ENCODE data around the gene RUVBL2. TPM values are rescaled to one million over a fixed set of nuclear protein-coding genes. Genes with fewer than 3 reads are reported as not detected.
A peak's percentile ranks its signal among the peaks of the same experiment; 100 is the strongest.

RUVBL2 gene
- total RNA-seq, 2 experiments from 2014 or later = 107 to 109 TPM

DNA sequence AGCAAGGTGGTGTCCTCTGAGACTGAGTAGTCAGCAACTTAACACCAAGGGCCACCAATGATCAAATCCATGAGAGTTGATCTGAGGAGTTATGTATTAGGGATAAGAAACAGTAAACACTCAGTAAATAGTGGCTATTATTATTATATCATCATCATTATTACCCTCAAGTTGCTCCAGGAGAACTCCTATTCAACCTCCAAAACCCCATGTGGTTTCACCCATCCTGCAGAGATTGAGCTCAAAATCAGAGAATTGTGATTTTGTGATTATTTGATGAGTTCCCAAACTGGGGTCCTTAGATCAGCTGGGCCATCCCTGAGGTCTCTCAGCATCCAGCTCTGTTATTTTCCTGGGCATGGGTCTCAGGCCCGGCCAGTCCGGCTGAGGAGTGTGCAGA, 67.3 kb downstream of the RUVBL2 start:
- H3K27ac Mint-ChIP-seq = no peak overlapping the region
- DNase-seq = no peak
- peaks cover 21% of the 10 kb centered on the region for H3K4me1 Mint-ChIP-seq (ENCODE audit: low read depth)
- POLR2A ChIA-PET = no interaction called here
- peaks cover 44% of the 10 kb centered on the region for H3K27me3 Mint-ChIP-seq
- CTCF ChIA-PET = interaction anchor here (1.0 kb wide), 1 partner anchor 43 kb away, joined by 3 read pairs; no protein-coding TSS in a partner anchor
- no peak overlapping the region for H3K4me3 Mint-ChIP-seq
- intact Hi-C loops (cut with micrococcal nuclease) = no loop called here
- H3K9me3 Mint-ChIP-seq = no peaks in the 10 kb centered on the region
- no peaks in the 10 kb centered on the region for H3K36me3 Mint-ChIP-seq

DNA sequence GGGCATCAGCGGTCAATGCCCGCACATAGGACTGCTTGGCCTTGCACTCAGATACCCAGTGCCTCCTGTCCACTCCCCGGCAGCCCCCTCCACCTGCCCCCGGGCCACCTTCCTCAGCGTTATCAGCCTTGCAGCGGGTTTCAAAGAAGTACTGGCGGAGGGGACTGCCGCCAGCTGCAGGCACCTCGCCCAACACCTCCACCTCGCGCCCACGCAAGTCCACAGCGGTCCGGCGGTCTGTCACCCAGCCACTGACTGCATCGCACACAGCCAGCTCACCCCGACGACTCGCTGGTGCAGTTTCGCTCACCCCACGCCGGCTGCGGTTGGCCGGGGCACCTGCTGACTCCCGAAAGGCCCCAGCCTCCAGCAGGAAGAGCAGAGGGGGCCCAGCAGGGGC, 67.8 kb downstream of the RUVBL2 start:
- CTCF ChIA-PET = no interaction called here
- no peak overlapping the region for H3K27ac Mint-ChIP-seq

DNA sequence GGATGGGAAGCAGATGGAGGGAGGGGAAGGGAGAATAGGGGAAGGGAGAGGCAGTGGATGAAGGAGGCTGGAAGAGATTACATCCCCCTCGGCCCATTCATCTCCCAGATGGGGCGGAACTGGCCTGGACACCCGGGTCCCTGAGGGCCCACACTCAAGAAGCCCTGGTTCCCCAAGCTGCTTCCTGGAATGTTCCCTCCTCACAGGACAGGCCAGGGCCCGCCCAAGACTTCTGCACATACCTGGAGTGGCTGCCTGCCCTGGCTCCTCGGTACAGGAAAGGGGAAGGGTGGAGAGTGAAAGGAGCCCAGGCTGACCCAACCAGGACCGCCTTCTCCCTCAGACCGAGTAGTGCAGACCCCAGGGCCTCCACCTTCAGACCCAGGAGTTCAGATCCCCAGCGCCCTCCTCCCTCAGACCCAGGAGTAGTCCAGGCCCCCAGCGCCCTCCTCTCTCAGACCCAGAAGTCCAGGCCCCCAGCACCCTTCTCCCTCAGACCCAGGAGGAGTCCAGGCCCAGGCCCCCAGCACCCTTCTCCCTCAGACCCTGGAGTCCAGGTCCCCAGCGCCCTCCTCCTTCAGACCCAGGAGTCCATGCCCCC, 70.4 kb downstream of the RUVBL2 start:
- no peaks in the 10 kb centered on the region for H3K9me3 Mint-ChIP-seq
- no peak overlapping the region for H3K4me3 Mint-ChIP-seq
- H3K27ac Mint-ChIP-seq = no peak overlapping the region
- H3K27me3 Mint-ChIP-seq = peaks cover 49% of the 10 kb centered on the region
- intact Hi-C loops (cut with micrococcal nuclease) = no loop called here
- H3K4me1 Mint-ChIP-seq (ENCODE audit: low read depth) = no peaks in the 10 kb centered on the region
- ChIA-PET CTCF (no interaction called here), POLR2A (no interaction called here)
- no peak for DNase-seq
- H3K36me3 Mint-ChIP-seq = no peaks in the 10 kb centered on the region

More for the DNA sequence above, 67.8 kb downstream of the RUVBL2 start:
- Mint-ChIP-seq H3K4me1 (ENCODE audit: low read depth) (peaks cover 17% of the 10 kb centered on the region), H3K27me3 (peaks cover 48% of the 10 kb centered on the region), H3K36me3 (no peaks in the 10 kb centered on the region), H3K4me3 (no peak overlapping the region), H3K9me3 (no peaks in the 10 kb centered on the region)
- peak; percentile 21 for DNase-seq
- POLR2A ChIA-PET = no interaction called here
- intact Hi-C loops (cut with micrococcal nuclease) = no loop called here

DNA sequence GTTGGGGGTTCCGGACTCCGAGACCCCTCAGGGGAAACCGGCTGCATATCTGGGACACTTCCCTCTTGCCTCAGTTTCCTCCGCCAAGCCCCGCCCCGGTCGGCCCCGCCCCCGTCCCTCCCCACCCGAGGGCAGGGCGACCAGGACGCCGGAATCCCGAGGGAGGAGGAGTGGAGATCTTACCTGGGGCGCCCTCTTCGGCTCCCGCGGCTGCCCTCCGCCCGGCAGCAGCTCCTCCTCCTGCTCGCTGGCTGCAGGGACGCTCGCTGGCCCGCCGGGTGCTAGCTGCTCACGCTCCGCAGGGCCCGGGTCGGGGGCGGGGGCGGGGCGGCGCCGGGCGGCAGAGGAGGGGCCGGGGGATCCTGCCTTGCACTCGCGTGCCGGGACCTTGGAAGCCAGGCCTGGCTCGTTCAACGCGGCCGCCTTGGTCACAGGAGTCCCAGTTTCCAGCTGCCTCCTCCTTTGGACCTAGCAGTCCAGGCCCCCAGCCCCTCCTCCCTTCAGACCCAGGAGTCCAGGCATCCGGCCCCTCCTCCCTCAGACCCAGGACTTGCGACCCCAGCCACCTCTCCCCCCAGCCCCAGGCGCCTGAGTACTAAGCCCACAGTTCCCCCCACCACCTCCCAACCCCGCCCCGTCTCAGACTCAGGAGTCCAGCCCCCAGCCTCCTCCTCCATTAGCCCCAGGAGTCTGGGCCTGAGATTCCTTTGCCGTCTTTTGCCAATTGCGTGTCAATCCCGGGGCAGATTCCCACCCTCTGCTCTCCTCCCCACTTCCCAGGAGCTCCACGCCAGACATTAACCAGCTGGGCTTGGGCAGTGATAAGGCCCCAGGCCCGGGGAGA, 71.3 kb downstream of the RUVBL2 start, which contains the start of gene NTF4:
NTF4 (minus strand) TSS at position 51 of the 844 bp plus-strand sequence. CDS start 2,821 bp downstream, outside the sequence.
- no peak within 1 kb of the TSS for H3K27ac Mint-ChIP-seq
- peaks cover 52% of the 10 kb centered on the region for H3K27me3 Mint-ChIP-seq
- no peaks in the 10 kb centered on the region for H3K4me1 Mint-ChIP-seq (ENCODE audit: low read depth)
- H3K9me3 Mint-ChIP-seq = no peaks in the 10 kb centered on the region
- ChIA-PET CTCF (interaction anchor here (0.5 to 1.0 kb wide), 2 partner anchors 134 to 160 kb away, joined by 3 to 4 read pairs; no protein-coding TSS in a partner anchor), POLR2A (no interaction called here)
- intact Hi-C loops (cut with micrococcal nuclease) = no loop called here
- DNase-seq = no peak
- no peak within 1 kb of the TSS for H3K4me3 Mint-ChIP-seq
- H3K36me3 Mint-ChIP-seq = no peaks in the 10 kb centered on the region

Small RNAs within 50 kb of the gene (microRNA-seq; reads per million reads assigned to microRNA genes)
- 1.6 reads per million for gene MIR6798 (ENCODE audit: borderline microRNAs expressed, borderline number of aligned reads, borderline replicate concordance)

Other genes with a start within 250 kb of the RUVBL2 start
- gene IZUMO1, start 247.0 kb upstream of the RUVBL2 start, total RNA-seq = not detected
- gene FUT1, start 241.2 kb upstream of the RUVBL2 start, total RNA-seq = under 1 TPM; 0.36 to 0.40 TPM
- not detected for gene FGF21, start 238.4 kb upstream of the RUVBL2 start, total RNA-seq
- 10 to 100 TPM; 59.8 to 61.5 TPM for gene BCAT2, start 182.9 kb upstream of the RUVBL2 start, total RNA-seq
- under 1 TPM in 1 of 2 experiments, not detected in 1; 0.31 TPM for gene HSD17B14, start 157.4 kb upstream of the RUVBL2 start, total RNA-seq
- gene PLEKHA4, start 125.3 kb upstream of the RUVBL2 start, total RNA-seq = 10 to 100 TPM; 10.5 to 11.0 TPM
- gene PPP1R15A, start 121.5 kb upstream of the RUVBL2 start, total RNA-seq = 10 to 100 TPM; 49.7 to 52.0 TPM
- gene TULP2, start 95.1 kb upstream of the RUVBL2 start, total RNA-seq = under 1 TPM; 0.34 to 0.59 TPM
- gene NUCB1, start 93.6 kb upstream of the RUVBL2 start, total RNA-seq = 100 to 1,000 TPM; 154 to 159 TPM
- gene DHDH, start 60.2 kb upstream of the RUVBL2 start, total RNA-seq = 1 to 10 TPM; 2.0 to 2.8 TPM
- gene BAX, start 39.0 kb upstream of the RUVBL2 start, total RNA-seq = 100 to 1,000 TPM; 173 to 181 TPM
- 100 to 1,000 TPM; 870 to 900 TPM for gene FTL, start 28.6 kb upstream of the RUVBL2 start, total RNA-seq
- 10 to 100 TPM; 42.2 to 47.6 TPM for gene GYS1, start 578 bp upstream of the RUVBL2 start, total RNA-seq
- gene LHB, start 23.2 kb downstream of the RUVBL2 start, total RNA-seq = under 1 TPM in 1 of 2 experiments, not detected in 1; 0.48 TPM
- gene CGB3, start 30.4 kb downstream of the RUVBL2 start, total RNA-seq = not detected
- gene CGB2, start 38.0 kb downstream of the RUVBL2 start, total RNA-seq = not detected
- not detected for gene CGB1, start 43.0 kb downstream of the RUVBL2 start, total RNA-seq
- gene CGB5, start 50.0 kb downstream of the RUVBL2 start, total RNA-seq = not detected
- gene CGB8, start 55.2 kb downstream of the RUVBL2 start, total RNA-seq = not detected
- not detected for gene CGB7, start 63.9 kb downstream of the RUVBL2 start, total RNA-seq
- not detected for gene NTF4, start 70.9 kb downstream of the RUVBL2 start, total RNA-seq
- gene KCNA7, start 78.8 kb downstream of the RUVBL2 start, total RNA-seq = not detected
- gene SNRNP70, start 91.6 kb downstream of the RUVBL2 start, total RNA-seq = 100 to 1,000 TPM; 180 to 190 TPM
- 1 to 10 TPM; 5.1 to 5.6 TPM for gene LIN7B, start 120.5 kb downstream of the RUVBL2 start, total RNA-seq
- gene C19orf73, start 125.3 kb downstream of the RUVBL2 start, total RNA-seq = 1 to 10 TPM; 1.4 TPM
- gene PPFIA3, start 125.7 kb downstream of the RUVBL2 start, total RNA-seq = 1 to 10 TPM; 3.5 to 5.0 TPM
- gene HRC, start 161.5 kb downstream of the RUVBL2 start, total RNA-seq = not detected
- 1 to 10 TPM; 1.1 to 1.2 TPM for gene TRPM4, start 163.9 kb downstream of the RUVBL2 start, total RNA-seq